SKM-1 (cell line): Measurements from ENCODE around the gene TCAIM.
"Not testable (repeated sequence)": the region's sequence is repeated elsewhere in the genome, so short reads cannot be mapped to it uniquely, and the experiment has no call there.

Source experiments
- DNase-seq: peaks from one replicate; lab custom pipeline; 2025; ENCODE audit not compliant: unreplicated experiment; lab: John Stamatoyannopoulos, UW

The TCAIM gene

GRCh38 chr3:44342176-44342790, 3.7 kb downstream of the TCAIM start:
- no peak for DNase-seq

GRCh38 chr3:44343421-44343820, 4.9 kb downstream of the TCAIM start:
- no peak for DNase-seq

- not testable (repeated sequence) for DNase-seq
These were observed 8.0 kb downstream of the TCAIM start for GRCh38 chr3:44346590-44346989.

- no peak for DNase-seq
These were observed 10.4 kb downstream of the TCAIM start for GRCh38 chr3:44348993-44349392.

- no peak for DNase-seq
These were observed 14.9 kb downstream of the TCAIM start for GRCh38 chr3:44353355-44353924.

- DNase-seq: no peak
These were observed 16.9 kb downstream of the TCAIM start for GRCh38 chr3:44355362-44356033.

GRCh38 chr3:44359146-44359751, 20.7 kb downstream of the TCAIM start:
- no peak for DNase-seq

- no peak for DNase-seq
These were observed 25.0 kb downstream of the TCAIM start for GRCh38 chr3:44363591-44363990.

- DNase-seq: no peak
These were observed 27.4 kb downstream of the TCAIM start for GRCh38 chr3:44365952-44366351.

GRCh38 chr3:44375450-44375849, 36.9 kb downstream of the TCAIM start:
- DNase-seq: no peak

- DNase-seq: no peak
These were observed 48.8 kb downstream of the TCAIM start for GRCh38 chr3:44387404-44387803.

- DNase-seq: no peak
These were observed 53.9 kb downstream of the TCAIM start for GRCh38 chr3:44392489-44392888.

- DNase-seq: no peak
These were observed 57.1 kb downstream of the TCAIM start for GRCh38 chr3:44395714-44396113.

GRCh38 chr3:44396200-44397171, 57.9 kb downstream of the TCAIM start:
- DNase-seq: no peak

GRCh38 chr3:44398271-44398670, 59.7 kb downstream of the TCAIM start:
- DNase-seq: not testable (repeated sequence)

- DNase-seq: no peak
These were observed 60.3 kb downstream of the TCAIM start for GRCh38 chr3:44398853-44399252.

- DNase-seq: no peak
These were observed 62.2 kb downstream of the TCAIM start for GRCh38 chr3:44400771-44401170.

GRCh38 chr3:44402548-44402947, 64.0 kb downstream of the TCAIM start:
- no peak for DNase-seq

- no peak for DNase-seq
These were observed 71.3 kb downstream of the TCAIM start for GRCh38 chr3:44409640-44410410.

GRCh38 chr3:44411031-44411645, 72.6 kb downstream of the TCAIM start:
- DNase-seq: no peak
